ENCODE data around the gene AK2.

DNA sequence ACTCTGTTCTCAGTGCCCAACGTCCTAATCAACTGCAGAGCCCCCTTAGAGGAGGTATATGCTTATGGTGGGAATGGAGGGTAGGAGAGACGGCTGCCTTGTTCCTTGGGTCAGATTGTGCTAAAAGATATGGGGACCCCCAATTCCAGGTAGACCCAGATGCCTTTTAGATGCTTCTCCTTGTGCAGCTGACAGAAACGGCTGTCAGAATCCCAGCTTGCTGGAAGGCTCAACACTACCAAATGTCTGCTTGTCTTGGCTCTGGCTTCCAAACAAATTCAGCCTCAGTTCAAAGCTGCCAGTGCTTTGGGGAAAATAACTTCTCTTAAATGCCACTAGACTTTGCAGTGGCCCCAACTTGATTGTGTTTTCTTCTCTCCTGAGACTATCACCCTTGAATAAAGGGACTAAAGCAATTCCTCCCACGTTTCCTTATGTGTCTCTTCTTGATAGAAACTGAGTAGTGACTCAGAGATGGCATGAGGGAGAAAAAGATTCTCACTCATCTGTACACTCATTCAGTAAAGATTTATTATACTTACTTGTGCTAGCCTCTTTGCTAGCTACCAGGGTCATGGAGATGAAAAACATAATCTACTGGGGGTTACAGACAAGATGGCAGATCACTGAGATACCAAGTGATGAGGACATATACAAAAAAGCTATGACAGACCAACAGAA lies 68.7 kb downstream of the AK2 start:
- TF ChIP-seq, protein P1, sequence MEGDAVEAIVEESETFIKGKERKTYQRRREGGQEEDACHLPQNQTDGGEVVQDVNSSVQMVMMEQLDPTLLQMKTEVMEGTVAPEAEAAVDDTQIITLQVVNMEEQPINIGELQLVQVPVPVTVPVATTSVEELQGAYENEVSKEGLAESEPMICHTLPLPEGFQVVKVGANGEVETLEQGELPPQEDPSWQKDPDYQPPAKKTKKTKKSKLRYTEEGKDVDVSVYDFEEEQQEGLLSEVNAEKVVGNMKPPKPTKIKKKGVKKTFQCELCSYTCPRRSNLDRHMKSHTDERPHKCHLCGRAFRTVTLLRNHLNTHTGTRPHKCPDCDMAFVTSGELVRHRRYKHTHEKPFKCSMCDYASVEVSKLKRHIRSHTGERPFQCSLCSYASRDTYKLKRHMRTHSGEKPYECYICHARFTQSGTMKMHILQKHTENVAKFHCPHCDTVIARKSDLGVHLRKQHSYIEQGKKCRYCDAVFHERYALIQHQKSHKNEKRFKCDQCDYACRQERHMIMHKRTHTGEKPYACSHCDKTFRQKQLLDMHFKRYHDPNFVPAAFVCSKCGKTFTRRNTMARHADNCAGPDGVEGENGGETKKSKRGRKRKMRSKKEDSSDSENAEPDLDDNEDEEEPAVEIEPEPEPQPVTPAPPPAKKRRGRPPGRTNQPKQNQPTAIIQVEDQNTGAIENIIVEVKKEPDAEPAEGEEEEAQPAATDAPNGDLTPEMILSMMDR (IDR thresholded peaks at IDR 0.05) = no peak
- TF ChIP-seq FOSB (CRISPR knock-in tag; IDR thresholded peaks at IDR 0.05) = no peak

Data from A549 (cell line).